GM12875 (cell line): Measurements from ENCODE around the gene COL19A1.

Source experiments
- H3K4me3 ChIP-seq: one replicate; pipeline ENCODE4 v1.5.1; 2011; ENCODE audit warnings: low read depth, low read length, control low read depth
- TF ChIP-seq, protein P1 (sequence below): IDR thresholded peaks from 2 replicates; pipeline ENCODE4 v1.5.1; 2011; ENCODE audit warnings: low read depth, mild to moderate bottlenecking, control low read depth, inconsistent platforms, low read length, moderate library complexity, borderline replicate concordance; ENCODE audit not compliant: insufficient read depth

The COL19A1 gene

DNA sequence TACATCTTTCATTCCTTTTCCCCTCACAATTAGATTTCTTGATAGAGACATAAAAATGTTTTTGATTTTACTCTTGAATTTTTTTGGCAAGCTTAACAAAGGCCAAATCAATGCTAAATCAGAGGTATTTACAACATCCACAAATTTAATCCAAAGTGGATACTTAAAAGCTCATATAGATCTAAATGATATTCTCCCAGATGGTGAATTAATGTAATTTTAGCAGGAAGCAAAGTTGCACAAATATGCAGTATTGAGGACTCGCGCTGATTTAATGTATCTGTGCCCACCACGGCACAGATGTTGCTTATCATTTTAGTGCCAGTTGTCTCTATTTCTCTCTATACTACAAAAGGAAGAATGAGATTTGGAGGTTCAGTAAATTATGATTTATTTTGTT is 167.4 kb downstream of the COL19A1 start:
- H3K4me3 ChIP-seq = no peak overlapping the region
- TF ChIP-seq, protein P1, sequence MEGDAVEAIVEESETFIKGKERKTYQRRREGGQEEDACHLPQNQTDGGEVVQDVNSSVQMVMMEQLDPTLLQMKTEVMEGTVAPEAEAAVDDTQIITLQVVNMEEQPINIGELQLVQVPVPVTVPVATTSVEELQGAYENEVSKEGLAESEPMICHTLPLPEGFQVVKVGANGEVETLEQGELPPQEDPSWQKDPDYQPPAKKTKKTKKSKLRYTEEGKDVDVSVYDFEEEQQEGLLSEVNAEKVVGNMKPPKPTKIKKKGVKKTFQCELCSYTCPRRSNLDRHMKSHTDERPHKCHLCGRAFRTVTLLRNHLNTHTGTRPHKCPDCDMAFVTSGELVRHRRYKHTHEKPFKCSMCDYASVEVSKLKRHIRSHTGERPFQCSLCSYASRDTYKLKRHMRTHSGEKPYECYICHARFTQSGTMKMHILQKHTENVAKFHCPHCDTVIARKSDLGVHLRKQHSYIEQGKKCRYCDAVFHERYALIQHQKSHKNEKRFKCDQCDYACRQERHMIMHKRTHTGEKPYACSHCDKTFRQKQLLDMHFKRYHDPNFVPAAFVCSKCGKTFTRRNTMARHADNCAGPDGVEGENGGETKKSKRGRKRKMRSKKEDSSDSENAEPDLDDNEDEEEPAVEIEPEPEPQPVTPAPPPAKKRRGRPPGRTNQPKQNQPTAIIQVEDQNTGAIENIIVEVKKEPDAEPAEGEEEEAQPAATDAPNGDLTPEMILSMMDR = no peak

DNA sequence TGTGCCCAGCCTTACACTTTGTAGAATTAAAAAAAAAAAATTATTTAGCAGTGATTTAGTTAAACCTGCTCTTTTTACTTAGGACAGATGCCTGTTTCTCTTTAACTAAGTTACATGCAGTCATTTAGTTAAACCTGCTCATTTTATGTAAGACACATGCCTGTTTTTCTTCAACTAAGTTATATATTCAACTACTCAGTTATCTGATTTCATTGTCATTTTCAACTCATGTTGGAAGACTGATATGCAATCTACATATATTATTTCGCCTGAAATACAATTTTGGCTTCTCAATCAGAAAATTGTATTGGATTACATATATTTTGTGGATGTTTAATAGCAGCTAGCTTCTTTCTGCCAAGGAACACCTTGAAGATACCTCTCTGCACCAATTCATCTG is 171.1 kb downstream of the COL19A1 start:
- TF ChIP-seq, protein P1 = no peak

DNA sequence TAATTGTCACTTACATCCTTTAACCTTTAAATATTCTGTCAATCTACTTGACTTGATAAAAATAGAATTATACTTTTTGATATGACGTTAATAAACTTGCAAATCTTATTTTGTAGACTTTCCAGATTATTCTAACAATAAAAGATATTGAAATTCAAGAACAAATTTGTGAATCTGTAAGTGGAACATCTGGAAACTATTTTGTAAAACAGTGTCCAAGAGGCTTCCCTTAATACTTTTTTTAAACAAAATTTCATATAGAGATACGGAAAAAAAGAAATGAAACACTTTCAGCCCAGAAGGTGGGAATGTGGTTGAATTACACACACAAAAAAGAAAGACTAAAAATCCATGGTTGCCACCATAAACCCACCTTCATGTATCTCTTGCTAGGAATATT is 174.4 kb downstream of the COL19A1 start:
- TF ChIP-seq, protein P1 = no peak
- no peak overlapping the region for H3K4me3 ChIP-seq

More for the DNA sequence above, 171.1 kb downstream of the COL19A1 start:
- no peak overlapping the region for H3K4me3 ChIP-seq

DNA sequence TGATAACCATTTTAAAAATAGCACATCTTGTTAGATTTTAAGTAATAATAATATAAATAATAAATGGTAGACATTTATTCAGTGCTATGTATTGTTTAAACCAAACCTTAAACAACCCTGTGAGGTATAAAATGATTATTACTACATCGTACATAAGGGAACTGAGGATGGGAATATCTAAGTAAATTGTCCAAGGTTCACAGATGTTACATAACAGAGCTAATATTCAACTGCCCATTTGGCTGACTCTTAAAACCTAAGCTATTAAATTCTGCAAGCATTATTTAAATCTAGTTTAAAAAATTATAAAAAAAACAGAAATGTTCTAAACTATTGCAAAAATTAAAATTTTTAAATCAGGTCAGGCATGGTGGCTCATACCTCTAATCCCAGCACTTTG is 175.1 kb downstream of the COL19A1 start:
- TF ChIP-seq, protein P1 = no peak
- H3K4me3 ChIP-seq = no peak overlapping the region

DNA sequence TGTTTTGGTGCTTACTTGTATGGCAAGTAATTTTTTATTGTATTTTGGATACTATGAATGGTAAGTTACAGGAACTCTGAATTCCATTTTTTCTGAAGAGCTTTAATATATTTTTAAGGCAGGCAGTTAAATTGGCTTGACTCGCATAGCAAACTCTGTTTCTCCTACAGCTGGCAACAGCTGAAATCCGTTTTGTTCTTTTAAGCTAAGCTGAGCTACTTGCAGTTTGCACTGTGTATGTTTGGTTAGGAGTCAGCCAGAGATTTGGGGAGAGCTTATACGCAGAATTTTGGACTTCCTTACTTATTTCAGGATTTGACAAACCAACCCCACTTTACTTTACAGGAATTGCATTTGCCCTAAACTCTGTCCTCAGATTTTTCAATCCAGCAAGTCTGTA is 179.1 kb downstream of the COL19A1 start:
- TF ChIP-seq, protein P1 = no peak

DNA sequence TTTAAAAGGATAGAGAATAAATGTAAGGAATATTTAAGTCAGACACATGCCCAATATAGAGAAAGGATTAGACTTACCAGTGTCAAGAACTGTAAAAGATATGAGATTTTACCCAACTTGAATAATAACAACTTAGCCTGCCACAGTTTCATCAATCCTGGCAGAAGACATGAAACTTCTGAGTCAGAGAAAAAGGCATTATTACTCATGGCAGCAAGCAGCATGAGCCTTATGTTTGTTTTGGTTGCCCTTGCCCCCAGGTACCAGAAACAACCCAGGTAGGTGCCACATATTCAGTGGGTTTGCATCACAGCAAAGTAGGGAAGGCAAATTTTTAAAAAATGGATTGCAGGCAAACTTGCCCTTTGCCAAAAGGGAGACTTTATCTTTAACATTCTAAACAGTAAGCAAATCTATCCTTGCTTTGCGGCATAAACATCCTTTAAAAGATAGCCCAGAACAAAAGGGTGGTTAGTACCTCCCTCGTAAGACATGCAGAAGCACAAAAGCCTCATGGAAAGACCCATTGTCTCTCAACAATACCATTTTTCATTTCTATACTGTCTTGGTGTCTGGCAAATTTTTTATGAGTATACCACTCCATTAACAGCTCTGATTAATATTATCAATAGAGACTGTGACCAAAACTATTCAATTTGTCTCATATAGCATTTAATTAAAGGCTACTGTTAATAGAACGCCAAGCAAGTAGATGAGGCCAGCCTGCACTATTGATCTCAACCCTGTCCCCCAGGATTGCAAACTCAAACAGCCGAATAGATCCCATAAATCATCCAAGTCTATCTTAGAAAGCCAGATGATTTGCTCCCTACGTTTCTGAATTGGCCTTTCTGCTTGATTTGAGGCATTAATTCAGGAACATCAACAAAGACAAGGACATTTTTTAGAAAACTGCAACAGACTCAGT is 185.1 kb downstream of the COL19A1 start:
- no peak overlapping the region for H3K4me3 ChIP-seq
- TF ChIP-seq, protein P1 = no peak

More for the DNA sequence above, 179.1 kb downstream of the COL19A1 start:
- H3K4me3 ChIP-seq = no peak overlapping the region

DNA sequence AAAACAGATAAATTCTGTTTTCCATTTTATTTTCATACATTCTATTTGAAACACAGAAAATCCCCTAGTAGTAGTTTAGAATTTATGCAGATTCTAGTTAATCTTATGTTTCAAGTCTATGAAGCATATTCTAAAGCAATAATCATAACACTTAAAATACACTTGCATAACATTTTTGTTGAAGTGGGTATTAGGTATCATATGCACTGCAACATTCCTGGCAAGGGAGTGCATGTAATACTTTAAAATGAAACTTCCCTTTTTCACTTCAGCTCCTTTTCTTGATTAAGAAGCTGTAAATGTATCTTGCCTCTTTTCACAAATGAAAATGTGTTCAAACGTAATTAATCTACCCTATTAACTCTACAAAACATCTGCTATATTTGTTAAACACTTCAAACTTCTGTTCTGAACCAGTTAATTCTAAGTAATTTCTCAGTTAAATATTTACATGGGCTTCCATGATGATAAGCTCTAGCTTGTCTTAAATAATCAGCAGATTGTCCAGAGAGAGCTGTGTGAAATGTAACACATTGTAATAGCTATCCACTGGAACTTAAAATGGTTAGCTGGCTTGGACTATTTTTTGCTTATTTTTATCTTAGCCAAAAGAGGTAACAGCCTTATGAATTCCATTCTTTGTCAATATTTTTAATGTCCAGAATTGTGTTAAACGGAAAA is 192.8 kb downstream of the COL19A1 start:
- TF ChIP-seq, protein P1 = no peak
- H3K4me3 ChIP-seq = no peak overlapping the region
